ENCODE results near the gene CELSR1.

The CELSR1 gene

DNA sequence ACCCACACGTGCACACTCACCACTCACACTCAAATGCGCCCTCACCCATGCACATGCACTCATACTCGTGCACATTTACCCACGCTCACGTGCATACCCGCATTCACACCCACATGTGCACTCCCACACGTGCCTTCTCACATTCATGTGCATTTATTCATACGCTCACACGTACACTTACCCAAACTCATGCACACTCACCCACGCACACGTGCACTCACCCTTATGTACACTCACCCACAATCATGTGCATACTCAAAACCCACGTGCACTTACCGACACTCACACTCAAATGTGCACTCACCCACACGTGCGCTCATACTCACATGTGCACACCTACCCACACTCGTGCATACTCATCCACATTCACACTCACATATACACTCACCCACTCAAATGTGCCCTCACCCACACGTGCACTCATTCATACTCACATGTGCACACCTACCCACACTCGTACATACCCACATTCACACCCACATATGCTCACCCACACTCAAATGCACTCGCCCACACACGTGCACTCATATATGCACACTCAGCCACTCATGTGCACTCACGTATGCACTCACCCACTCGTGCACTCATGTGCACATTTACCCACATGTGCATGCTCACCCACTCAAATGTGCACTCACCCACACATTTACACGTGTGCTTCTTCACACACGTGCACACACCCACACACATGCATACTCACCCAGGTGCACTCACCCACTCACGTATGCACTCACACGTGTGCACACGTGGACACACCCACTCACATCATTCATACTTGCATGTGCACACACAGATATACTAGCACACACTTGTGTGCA is 117.5 kb downstream of the CELSR1 start:
- in situ Hi-C loops (cut with HindIII; ENCODE audit: low sequenced_read_pairs): loop anchor here (5.0 to 10.0 kb wide), 2 partner anchors 77 to 85 kb away; partner anchors contain the start of gene TRMU
- DNase-seq (ENCODE audit: low read depth): no peak
- TF ChIP-seq CTCF (IDR thresholded peaks at IDR 0.05; ENCODE audit: low read depth, low read length, missing control alignments): no peak

GRCh38 chr22:46418827-46419226 is 118.6 kb downstream of the CELSR1 start:
- in situ Hi-C loops (cut with HindIII; ENCODE audit: low sequenced_read_pairs): loop anchor here (5.0 to 10.0 kb wide), 2 partner anchors 78 to 84 kb away; partner anchors contain the start of gene TRMU

More for the DNA sequence above, 117.5 kb downstream of the CELSR1 start:
- no peak overlapping the region for H3K4me3 ChIP-seq (ENCODE audit: low read depth, low read length)

GRCh38 chr22:46417769-46418168 is 119.7 kb downstream of the CELSR1 start:
- DNase-seq (ENCODE audit: low read depth): no peak
- no peak overlapping the region for H3K4me3 ChIP-seq (ENCODE audit: low read depth, low read length)
- TF ChIP-seq CTCF (IDR thresholded peaks at IDR 0.05; ENCODE audit: low read depth, low read length, missing control alignments): no peak
- in situ Hi-C loops (cut with HindIII; ENCODE audit: low sequenced_read_pairs): loop anchor here (5.0 to 10.0 kb wide), 2 partner anchors 80 to 83 kb away; partner anchors contain the start of gene TRMU

More at GRCh38 chr22:46418827-46419226, 118.6 kb downstream of the CELSR1 start:
- no peak overlapping the region for H3K4me3 ChIP-seq (ENCODE audit: low read depth, low read length)
- no peak for DNase-seq (ENCODE audit: low read depth)
- no peak for TF ChIP-seq CTCF (IDR thresholded peaks at IDR 0.05; ENCODE audit: low read depth, low read length, missing control alignments)

- no peak for TF ChIP-seq CTCF (IDR thresholded peaks at IDR 0.05; ENCODE audit: low read depth, low read length, missing control alignments)
- H3K4me3 ChIP-seq (ENCODE audit: low read depth, low read length): no peak overlapping the region
These were observed 120.4 kb downstream of the CELSR1 start for GRCh38 chr22:46416891-46417580.

DNA sequence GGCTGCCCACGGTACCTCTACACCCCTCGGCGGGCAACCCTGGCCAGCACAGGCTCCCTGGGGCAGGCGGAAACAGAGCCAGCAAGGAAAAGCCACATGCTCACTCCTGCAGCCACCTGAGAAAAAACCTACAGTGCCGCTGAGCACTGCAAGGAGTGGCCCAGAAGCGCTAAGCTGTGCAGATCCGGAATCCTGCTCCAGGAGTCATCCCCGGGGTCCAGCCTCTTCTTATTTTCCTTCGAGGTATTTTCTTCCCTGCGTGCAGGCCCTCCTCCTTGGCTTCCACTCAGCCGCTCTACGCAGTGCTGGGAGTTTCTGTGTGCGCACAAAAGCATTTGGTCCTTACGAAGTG is 120.9 kb downstream of the CELSR1 start:
- no peak for TF ChIP-seq CTCF (IDR thresholded peaks at IDR 0.05; ENCODE audit: low read depth, low read length, missing control alignments)
- peak; percentile 39 for DNase-seq (ENCODE audit: low read depth)

More at GRCh38 chr22:46416891-46417580, 120.4 kb downstream of the CELSR1 start:
- peak; percentile 36 for DNase-seq (ENCODE audit: low read depth)
- in situ Hi-C loops (cut with HindIII; ENCODE audit: low sequenced_read_pairs): loop anchor here (5.0 to 10.0 kb wide), 2 partner anchors 80 to 82 kb away; partner anchors contain the start of gene TRMU

GRCh38 chr22:46415776-46416519 is 121.5 kb downstream of the CELSR1 start:
- in situ Hi-C loops (cut with HindIII; ENCODE audit: low sequenced_read_pairs): loop anchor here (5.0 to 10.0 kb wide), 2 partner anchors 81 kb away; partner anchors contain the start of gene TRMU
- no peak overlapping the region for H3K4me3 ChIP-seq (ENCODE audit: low read depth, low read length)
- TF ChIP-seq CTCF (IDR thresholded peaks at IDR 0.05; ENCODE audit: low read depth, low read length, missing control alignments): peak; percentile 19
- DNase-seq (ENCODE audit: low read depth): peak; percentile 40

More for the DNA sequence above, 120.9 kb downstream of the CELSR1 start:
- H3K4me3 ChIP-seq (ENCODE audit: low read depth, low read length): no peak overlapping the region
- in situ Hi-C loops (cut with HindIII; ENCODE audit: low sequenced_read_pairs): loop anchor here (5.0 to 10.0 kb wide), 2 partner anchors 81 to 82 kb away; partner anchors contain the start of gene TRMU
